SJCRH30 (cell line): ENCODE data around the gene SPOCK1. TPM values are rescaled to one million over a fixed set of nuclear protein-coding genes. Genes with fewer than 3 reads are reported as not detected.

Source experiments
- DNase-seq, 2 experiments: peaks; one replicate each; pipeline ENCODE4 v3.0.0-alpha.2; 2015 to 2020
- H3K27ac ChIP-seq: fragments of 250-450 bp; sonication (Bioruptor Pico); 2 replicates; pipeline ENCODE4 v1.5.1; 2020; ENCODE audit warnings: mild to moderate bottlenecking, moderate library complexity
- H3K27me3 ChIP-seq: fragments of 250-450 bp; sonication (Bioruptor Pico); 2 replicates; pipeline ENCODE4 v1.5.1; 2020; ENCODE audit warnings: mild to moderate bottlenecking, moderate library complexity
- H3K36me3 ChIP-seq: fragments of 250-450 bp; sonication (Bioruptor Pico); 2 replicates; pipeline ENCODE4 v1.5.1; 2020; ENCODE audit warnings: mild to moderate bottlenecking, moderate library complexity
- H3K4me1 ChIP-seq: fragments of 250-450 bp; sonication (Bioruptor Pico); 2 replicates; pipeline ENCODE4 v1.5.1; 2020; ENCODE audit warnings: mild to moderate bottlenecking, moderate library complexity
- H3K4me3 ChIP-seq: fragments of 250-450 bp; sonication (Bioruptor Pico); 2 replicates; pipeline ENCODE4 v1.5.1; 2020; ENCODE audit warnings: mild to moderate bottlenecking, moderate library complexity
- H3K9me3 ChIP-seq: fragments of 250-450 bp; sonication (Bioruptor Pico); replicated peaks from 2 replicates; pipeline ENCODE4 v1.5.1; 2020; ENCODE audit warnings: mild to moderate bottlenecking, moderate library complexity
- total RNA-seq: library from RNA; depleted of rRNA; stranded (reverse); fragments of >200 nt; shearing (Covaris generic); gene quantifications from 2 replicates; pipeline ENCODE4 v1.2.3, GENCODE V29; 2014

The SPOCK1 gene
- total RNA-seq, 1 experiment from 2014 or later, result 0.06 TPM

DNA sequence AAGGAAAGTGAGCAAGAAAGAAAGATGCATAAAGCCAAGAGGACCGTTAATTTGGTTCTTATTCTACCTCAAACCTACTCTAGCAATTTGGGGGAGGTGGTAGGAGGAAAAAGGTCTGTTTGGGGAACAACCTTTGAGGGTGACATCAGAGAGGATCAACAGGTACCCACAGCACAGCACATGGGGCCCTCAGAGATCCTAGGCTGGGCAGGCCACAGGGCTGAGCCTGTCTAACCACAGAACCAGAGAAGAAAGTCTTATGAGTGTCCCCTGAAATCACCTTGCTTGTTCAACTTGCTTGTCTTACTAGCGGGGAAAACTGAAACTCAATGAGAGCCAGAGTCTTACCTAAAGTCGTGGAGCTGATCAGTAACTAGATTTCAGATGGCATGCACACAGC, 385.2 kb downstream of the SPOCK1 start:
- Histone ChIP-seq H3K4me1 (no peaks in the 10 kb centered on the region), H3K9me3 (no peaks in the 10 kb centered on the region), H3K4me3 (no peak overlapping the region), H3K27ac (no peak overlapping the region), H3K36me3 (no peaks in the 10 kb centered on the region), H3K27me3 (peaks cover 5% of the 10 kb centered on the region; the same call in 1 of the 2 replicates)
- no peak for DNase-seq

- Histone ChIP-seq H3K36me3 (no peaks in the 10 kb centered on the region), H3K27ac (no peak overlapping the region), H3K4me1 (no peaks in the 10 kb centered on the region), H3K4me3 (no peak overlapping the region), H3K27me3 (peaks cover 5% of the 10 kb centered on the region; the same call in 1 of the 2 replicates), H3K9me3 (no peaks in the 10 kb centered on the region)
- DNase-seq, result no peak
Observed at GRCh38 chr5:137113161-137113560, 386.0 kb downstream of the SPOCK1 start.

DNA sequence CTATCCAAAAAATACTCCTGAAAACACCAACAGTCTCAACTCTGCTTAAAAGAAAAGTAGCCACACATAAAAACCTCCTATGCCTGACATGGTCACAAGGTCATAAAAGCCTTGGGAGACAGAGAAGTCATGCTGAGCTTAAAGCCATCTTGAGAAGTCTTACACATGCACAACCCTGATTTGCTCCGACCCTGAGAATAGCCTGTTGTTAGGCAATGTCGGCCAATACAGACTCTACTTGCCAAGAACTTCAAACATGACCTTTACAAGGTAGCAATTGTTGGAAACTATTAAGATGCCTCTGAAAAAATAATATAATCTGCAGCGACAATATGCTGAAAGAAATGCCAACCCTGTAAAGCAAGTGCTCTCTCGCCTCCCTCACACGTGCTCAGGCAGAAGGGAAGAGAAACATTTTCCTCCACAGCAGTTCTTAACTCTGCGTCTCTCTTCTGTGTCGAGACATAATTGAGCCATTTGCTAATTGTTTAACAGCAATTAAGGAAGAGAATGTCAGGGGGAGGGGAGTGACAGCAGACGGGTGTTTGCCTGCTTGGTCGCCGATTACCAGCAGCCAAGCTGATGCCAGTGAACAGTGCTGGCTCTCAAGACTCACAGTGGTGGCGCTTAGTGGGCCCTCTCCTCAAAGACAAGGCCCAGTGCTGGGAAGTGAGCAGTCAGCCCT, 393.6 kb downstream of the SPOCK1 start:
- Histone ChIP-seq H3K4me3 (no peak overlapping the region), H3K27ac (no peak overlapping the region), H3K36me3 (no peaks in the 10 kb centered on the region), H3K4me1 (peaks cover 16% of the 10 kb centered on the region), H3K27me3 (no peaks in the 10 kb centered on the region), H3K9me3 (no peaks in the 10 kb centered on the region; the same call in 1 of the 2 replicates)
- no peak for DNase-seq

DNA sequence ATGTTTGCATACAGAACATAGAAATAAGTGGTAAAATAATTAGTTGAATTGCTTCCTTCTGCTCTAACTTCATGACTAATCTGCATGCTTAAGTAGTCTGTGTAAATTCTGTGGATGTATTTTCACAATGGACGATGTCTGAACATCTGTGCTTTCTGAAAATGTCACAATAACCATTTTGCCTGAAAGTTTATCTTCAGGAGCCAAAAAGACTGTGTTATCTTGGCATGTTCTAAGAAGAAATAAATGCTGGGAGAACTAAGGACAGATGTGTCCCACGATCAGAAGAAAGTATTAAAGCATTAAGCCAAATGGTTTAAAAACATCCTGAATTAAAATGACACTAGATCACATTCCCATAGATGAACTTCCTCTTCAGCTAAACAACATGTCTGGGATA, 397.6 kb downstream of the SPOCK1 start:
- Histone ChIP-seq H3K27ac (peak overlapping the region; percentile 96), H3K4me1 (peaks cover 42% of the 10 kb centered on the region)
- no peak for DNase-seq

DNA sequence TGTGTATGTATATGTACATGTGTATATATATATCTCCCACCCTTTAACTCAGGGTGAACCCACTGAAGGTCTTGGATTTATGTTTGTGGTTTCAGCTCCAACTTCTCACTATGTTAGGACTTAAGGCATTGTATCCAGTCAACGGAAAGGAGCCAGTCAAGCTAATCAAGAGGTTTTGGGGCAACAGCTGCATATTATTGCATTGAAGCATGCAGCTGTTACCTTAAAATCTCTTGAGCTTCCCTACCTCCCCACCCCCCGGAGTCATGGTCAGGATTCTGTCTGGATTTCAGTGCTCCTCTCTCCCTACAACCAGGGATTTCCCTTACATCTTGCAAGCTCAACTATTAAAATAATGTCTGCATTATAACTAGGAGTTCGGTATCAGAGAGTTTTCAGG, 399.5 kb downstream of the SPOCK1 start:
- H3K4me3 ChIP-seq, result no peak overlapping the region
- H3K4me1 ChIP-seq, result peaks cover 46% of the 10 kb centered on the region
- H3K27me3 ChIP-seq, result no peaks in the 10 kb centered on the region
- DNase-seq, result peak; percentile 89 to 97
- no peaks in the 10 kb centered on the region; the same call in 1 of the 2 replicates for H3K9me3 ChIP-seq
- no peaks in the 10 kb centered on the region for H3K36me3 ChIP-seq
- peak overlapping the region; percentile 96 for H3K27ac ChIP-seq

More for the DNA sequence above, 397.6 kb downstream of the SPOCK1 start:
- Histone ChIP-seq H3K9me3 (no peaks in the 10 kb centered on the region; the same call in 1 of the 2 replicates), H3K27me3 (no peaks in the 10 kb centered on the region), H3K36me3 (no peaks in the 10 kb centered on the region), H3K4me3 (no peak overlapping the region)

DNA sequence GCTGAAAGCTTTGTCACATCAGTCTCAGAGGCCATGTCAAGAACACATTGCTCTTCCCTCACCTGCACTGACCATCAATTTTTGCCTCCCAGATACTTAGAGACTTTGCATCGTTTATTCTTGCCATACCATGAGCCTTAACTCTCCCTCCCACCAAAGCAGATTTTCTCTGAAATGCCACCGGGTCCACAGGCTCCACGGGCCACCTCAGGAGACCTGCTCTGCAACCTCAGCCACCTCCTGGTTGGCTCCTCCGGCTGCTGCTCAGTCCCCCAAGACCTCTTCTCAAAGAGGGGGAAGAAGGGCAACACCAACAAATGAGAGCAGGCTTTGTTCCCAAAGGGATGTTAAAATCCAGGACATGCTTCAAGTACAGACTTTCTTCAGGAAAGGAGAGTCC, 400.5 kb downstream of the SPOCK1 start:
- H3K27me3 ChIP-seq, result no peaks in the 10 kb centered on the region
- H3K9me3 ChIP-seq, result no peaks in the 10 kb centered on the region; the same call in 1 of the 2 replicates
- H3K36me3 ChIP-seq, result no peaks in the 10 kb centered on the region
- peak overlapping the region; percentile 96 for H3K27ac ChIP-seq
- no peak overlapping the region for H3K4me3 ChIP-seq
- H3K4me1 ChIP-seq, result peaks cover 46% of the 10 kb centered on the region
- DNase-seq, result no peak

GRCh38 chr5:137098238-137098637, 400.9 kb downstream of the SPOCK1 start:
- no peak overlapping the region for H3K27ac ChIP-seq
- no peaks in the 10 kb centered on the region for H3K36me3 ChIP-seq
- H3K27me3 ChIP-seq, result no peaks in the 10 kb centered on the region
- H3K4me1 ChIP-seq, result peaks cover 46% of the 10 kb centered on the region
- no peak overlapping the region for H3K4me3 ChIP-seq
- DNase-seq, result no peak
- no peaks in the 10 kb centered on the region for H3K9me3 ChIP-seq

- Histone ChIP-seq H3K27ac (no peak overlapping the region), H3K27me3 (no peaks in the 10 kb centered on the region), H3K9me3 (no peaks in the 10 kb centered on the region), H3K4me1 (peaks cover 47% of the 10 kb centered on the region), H3K4me3 (no peak overlapping the region), H3K36me3 (no peaks in the 10 kb centered on the region)
- no peak for DNase-seq
Observed at GRCh38 chr5:137097203-137097602, 401.9 kb downstream of the SPOCK1 start.

- DNase-seq, result no peak
- H3K27ac ChIP-seq, result no peak overlapping the region
Observed at GRCh38 chr5:137096149-137097103, 402.7 kb downstream of the SPOCK1 start.

DNA sequence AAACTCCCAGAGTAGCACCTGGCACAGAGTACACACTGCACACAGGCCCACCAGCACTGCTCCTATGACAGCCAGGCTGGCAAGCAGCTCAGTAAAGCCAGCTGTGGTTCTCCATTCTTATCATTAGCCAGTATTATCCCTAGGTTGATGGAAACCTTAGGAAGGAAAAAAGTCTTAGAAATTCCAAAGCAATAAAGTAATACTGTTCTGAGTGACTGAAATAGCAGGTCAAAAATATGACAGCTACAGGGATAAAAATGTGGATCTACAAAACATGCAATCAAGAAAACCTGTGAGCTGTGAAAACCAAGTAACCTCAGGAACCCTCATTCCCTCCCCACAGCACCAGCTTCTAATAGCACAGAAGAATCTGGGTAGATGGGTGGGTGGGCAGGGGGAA, 403.5 kb downstream of the SPOCK1 start:
- H3K4me1 ChIP-seq, result peaks cover 42% of the 10 kb centered on the region
- no peak overlapping the region for H3K4me3 ChIP-seq
- no peaks in the 10 kb centered on the region for H3K36me3 ChIP-seq
- H3K27me3 ChIP-seq, result no peaks in the 10 kb centered on the region
- no peaks in the 10 kb centered on the region for H3K9me3 ChIP-seq
- no peak for DNase-seq
- H3K27ac ChIP-seq, result no peak overlapping the region

More at GRCh38 chr5:137096149-137097103, 402.7 kb downstream of the SPOCK1 start:
- H3K36me3 ChIP-seq, result no peaks in the 10 kb centered on the region
- no peak overlapping the region for H3K4me3 ChIP-seq
- peaks cover 48% of the 10 kb centered on the region for H3K4me1 ChIP-seq
- H3K9me3 ChIP-seq, result no peaks in the 10 kb centered on the region
- no peaks in the 10 kb centered on the region for H3K27me3 ChIP-seq

DNA sequence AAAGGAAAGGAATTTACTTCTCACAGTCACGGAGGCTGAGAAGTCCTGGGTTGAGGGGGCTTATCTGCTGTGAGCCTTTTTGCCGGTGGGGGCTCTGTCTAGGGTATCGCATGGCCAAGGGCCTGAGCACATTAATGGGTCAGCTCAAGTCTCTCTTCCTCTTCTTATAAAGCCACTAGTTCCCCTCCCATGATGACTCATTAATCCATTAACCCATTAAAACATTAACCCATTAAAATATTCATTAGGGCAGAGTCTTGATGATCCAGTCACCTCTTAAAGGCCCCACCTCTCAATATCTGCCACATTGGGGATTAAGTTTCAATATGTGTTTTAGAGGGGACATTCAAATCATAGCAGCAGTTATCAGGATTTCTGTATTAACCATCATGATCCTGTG, 406.3 kb downstream of the SPOCK1 start:
- Histone ChIP-seq H3K36me3 (no peaks in the 10 kb centered on the region), H3K4me3 (no peak overlapping the region), H3K9me3 (no peaks in the 10 kb centered on the region), H3K4me1 (peaks cover 34% of the 10 kb centered on the region), H3K27ac (no peak overlapping the region), H3K27me3 (no peaks in the 10 kb centered on the region)
- no peak for DNase-seq

GRCh38 chr5:137091472-137091871, 407.7 kb downstream of the SPOCK1 start:
- Histone ChIP-seq H3K9me3 (no peaks in the 10 kb centered on the region), H3K27me3 (no peaks in the 10 kb centered on the region), H3K27ac (no peak overlapping the region), H3K4me3 (no peak overlapping the region), H3K36me3 (no peaks in the 10 kb centered on the region), H3K4me1 (peaks cover 32% of the 10 kb centered on the region)
- peak; percentile 26 to 58 for DNase-seq

DNA sequence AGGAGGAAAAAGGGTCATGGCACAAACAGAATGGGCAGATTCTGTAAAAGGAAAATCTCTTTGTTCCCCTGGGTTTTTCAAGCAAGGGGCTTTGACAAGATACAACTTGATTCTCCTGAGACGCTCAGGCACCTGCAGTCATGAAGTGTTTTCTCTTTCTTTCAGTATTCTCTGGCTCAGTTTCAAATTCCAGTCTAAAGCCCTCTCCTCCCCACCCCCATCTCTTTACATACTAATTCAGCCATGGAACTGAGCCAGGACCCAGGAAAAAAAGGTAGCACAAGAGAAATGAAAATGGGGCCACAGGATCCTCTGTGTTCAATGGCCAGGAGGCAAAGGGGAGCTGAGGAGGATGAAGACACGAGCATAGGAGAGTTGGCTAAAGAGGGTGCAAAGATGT, 408.4 kb downstream of the SPOCK1 start:
- no peaks in the 10 kb centered on the region for H3K27me3 ChIP-seq
- H3K4me1 ChIP-seq, result peaks cover 32% of the 10 kb centered on the region
- no peaks in the 10 kb centered on the region for H3K36me3 ChIP-seq
- no peak overlapping the region for H3K27ac ChIP-seq
- DNase-seq, result no peak
- H3K4me3 ChIP-seq, result no peak overlapping the region
- H3K9me3 ChIP-seq, result no peaks in the 10 kb centered on the region

GRCh38 chr5:137090151-137090550, 409.0 kb downstream of the SPOCK1 start:
- Histone ChIP-seq H3K36me3 (no peaks in the 10 kb centered on the region), H3K4me3 (no peak overlapping the region), H3K27me3 (no peaks in the 10 kb centered on the region), H3K9me3 (no peaks in the 10 kb centered on the region), H3K27ac (no peak overlapping the region), H3K4me1 (peaks cover 27% of the 10 kb centered on the region)
- DNase-seq, result no peak

DNA sequence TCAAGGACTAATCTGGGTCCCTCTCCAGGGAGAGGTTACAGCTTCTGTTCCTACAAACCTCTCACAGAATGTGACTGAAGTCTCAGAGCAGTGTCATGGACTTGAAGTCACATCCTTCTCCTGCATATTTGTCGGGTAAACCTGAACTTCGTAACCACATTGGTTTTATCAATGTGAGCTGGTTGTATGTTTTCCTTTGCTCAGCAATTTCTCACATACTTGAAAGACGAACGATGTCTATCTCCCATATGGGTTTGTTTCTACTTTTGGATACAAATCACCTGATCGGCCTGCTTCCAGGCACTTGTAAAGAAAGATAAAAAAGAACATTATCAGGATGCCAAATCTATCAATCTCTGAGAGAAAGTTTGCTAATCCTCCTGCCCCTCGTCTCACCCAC, 411.0 kb downstream of the SPOCK1 start:
- no peak for DNase-seq
- no peaks in the 10 kb centered on the region for H3K36me3 ChIP-seq
- H3K4me3 ChIP-seq, result no peak overlapping the region
- H3K27ac ChIP-seq, result no peak overlapping the region
- peaks cover 27% of the 10 kb centered on the region for H3K4me1 ChIP-seq
- H3K27me3 ChIP-seq, result no peaks in the 10 kb centered on the region
- H3K9me3 ChIP-seq, result no peaks in the 10 kb centered on the region
